Activated CD4-positive, alpha-beta T cell treated with anti-CD3 and anti-CD28 coated beads for 36 hours (primary cell): ENCODE measurements around the gene NEDD4L. TPM values are rescaled to one million over a fixed set of nuclear protein-coding genes. Genes with fewer than 3 reads are reported as not detected.

ENCODE experiments used
- ATAC-seq: fragments of 200-7000 bp; cut with Tn5 transposase; one replicate; pipeline ENCODE4 v1.10.0; 2021; ENCODE audit warnings: mild to moderate bottlenecking, moderate library complexity
- CTCF ChIA-PET: fragments of 350-600 bp; sonication (Branson Sonifier 250); formaldehyde crosslinking; loops from one replicate; lab custom pipeline; 2021; ENCODE audit warnings: antibody characterized with exemption; lab: Charles Lee
- POLR2A ChIA-PET: fragments of 350-600 bp; sonication (Branson Sonifier 250); formaldehyde crosslinking; loops from one replicate; lab custom pipeline; 2021; ENCODE audit warnings: antibody characterized with exemption, inconsistent platforms; lab: Charles Lee
- DNase-seq: peaks from one replicate; pipeline ENCODE4 v3.0.0-alpha.2; 2020
- H3K27ac Mint-ChIP-seq: one replicate; pipeline ENCODE4 v1.8.0; 2021; ENCODE audit warnings: mixed read lengths
- H3K27me3 Mint-ChIP-seq: one replicate; pipeline ENCODE4 v1.8.0; 2021; ENCODE audit warnings: mixed read lengths
- H3K36me3 Mint-ChIP-seq: one replicate; pipeline ENCODE4 v1.8.0; 2021; ENCODE audit warnings: low read depth, mixed read lengths
- H3K4me1 Mint-ChIP-seq: one replicate; pipeline ENCODE4 v1.8.0; 2021; ENCODE audit warnings: mixed read lengths
- H3K4me3 Mint-ChIP-seq: one replicate; pipeline ENCODE4 v1.8.0; 2021; ENCODE audit warnings: mild to moderate bottlenecking, moderate library complexity, mixed read lengths
- H3K9me3 Mint-ChIP-seq: one replicate; pipeline ENCODE4 v1.8.0; 2021; ENCODE audit warnings: low read depth, mixed read lengths
- intact Hi-C, 2 experiments: fragments of 100-400 bp; cut with DNase I in 1 of 2; cut with micrococcal nuclease in 1 of 2; formaldehyde crosslinking; loops; one replicate each; pipeline versions ENCODE4 v1.14.2 to v1.15.1; 2022 to 2024; cut with DNase I, micrococcal nuclease
- total RNA-seq, 2 experiments: library from RNA; stranded (reverse); gene quantifications; one replicate each; pipeline ENCODE4 v1.2.3, GENCODE V29; 2021

The NEDD4L gene
- total RNA-seq, 2 experiments from 2014 or later = 6.4 to 6.8 TPM

DNA sequence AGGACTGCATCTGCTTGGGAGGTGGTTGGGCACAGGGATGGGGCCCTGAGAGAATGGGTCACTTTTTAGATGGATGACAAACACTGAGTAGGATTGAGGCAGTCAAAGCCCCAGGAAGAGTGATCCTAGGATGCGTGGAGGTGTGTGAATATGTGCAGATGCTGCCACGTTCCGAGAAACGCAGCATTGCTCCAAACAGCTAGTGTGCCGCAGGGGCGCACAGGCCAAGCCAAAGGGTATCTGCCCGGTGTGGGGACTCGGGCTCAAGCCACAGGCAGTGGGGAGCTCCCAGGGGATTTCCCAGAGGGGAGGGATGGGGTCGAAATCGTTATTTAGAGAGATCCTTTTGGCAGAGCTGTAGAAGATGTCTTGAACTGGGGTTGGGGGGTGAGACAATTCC, 310.8 kb downstream of the NEDD4L start:
- no peak for DNase-seq
- POLR2A ChIA-PET = no interaction called here
- CTCF ChIA-PET = interaction anchor here (1.3 kb wide), 1 partner anchor 12 kb away, joined by 3 read pairs; no protein-coding TSS in a partner anchor
- Mint-ChIP-seq H3K36me3 (no peaks in the 10 kb centered on the region), H3K27ac (no peak overlapping the region), H3K4me1 (no peaks in the 10 kb centered on the region), H3K27me3 (no peaks in the 10 kb centered on the region), H3K9me3 (no peaks in the 10 kb centered on the region), H3K4me3 (no peak overlapping the region)
- no peak for ATAC-seq
- intact Hi-C loops = no loop called here

DNA sequence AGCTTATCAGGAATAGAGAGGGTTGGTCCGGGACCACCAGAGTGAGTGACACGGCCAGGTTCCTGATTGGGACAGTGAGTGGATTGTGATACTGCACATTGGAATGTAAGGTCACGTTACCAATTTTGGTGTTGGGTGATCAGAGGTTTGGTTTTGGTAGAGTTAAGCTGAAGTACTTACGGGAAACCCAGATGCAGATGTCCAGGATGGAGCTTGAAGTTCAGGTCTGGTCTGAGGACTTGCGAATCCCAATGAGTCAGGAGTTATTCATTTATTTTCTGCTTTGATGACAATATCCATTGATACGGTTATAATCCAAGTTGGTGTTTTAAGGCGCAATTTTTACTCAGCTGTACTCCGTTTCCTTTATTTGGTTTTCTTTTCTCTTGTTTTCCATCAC, 311.2 kb downstream of the NEDD4L start:
- H3K27me3 Mint-ChIP-seq = no peaks in the 10 kb centered on the region
- intact Hi-C loops = no loop called here
- H3K27ac Mint-ChIP-seq = no peak overlapping the region
- ATAC-seq (no peak), DNase-seq (no peak)
- H3K4me1 Mint-ChIP-seq = no peaks in the 10 kb centered on the region
- ChIA-PET CTCF (interaction anchor here (0.8 to 1.3 kb wide), 2 partner anchors 8 to 13 kb away, joined by 3 to 4 read pairs; no protein-coding TSS in a partner anchor), POLR2A (no interaction called here)
- H3K36me3 Mint-ChIP-seq = no peaks in the 10 kb centered on the region
- no peak overlapping the region for H3K4me3 Mint-ChIP-seq
- H3K9me3 Mint-ChIP-seq = no peaks in the 10 kb centered on the region

DNA sequence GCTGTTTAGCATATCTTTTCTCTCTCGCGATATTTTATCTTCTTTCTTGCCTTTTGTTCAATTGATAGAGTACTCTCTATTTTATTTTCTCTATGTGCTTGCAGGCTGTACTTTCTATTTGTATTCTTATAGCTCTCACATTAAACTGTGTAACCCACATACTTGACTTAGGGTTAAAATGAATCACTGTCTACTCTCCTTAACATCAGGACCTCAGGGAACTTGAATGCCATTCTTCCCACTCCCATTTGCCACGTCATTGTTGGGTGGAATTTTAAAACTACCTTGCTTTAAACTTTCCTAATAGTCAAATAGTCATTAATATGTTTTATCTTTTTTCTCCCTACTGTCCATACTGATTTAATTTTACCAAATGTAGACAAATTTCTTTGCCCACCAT, 315.2 kb downstream of the NEDD4L start:
- ATAC-seq = no peak
- no peaks in the 10 kb centered on the region for H3K36me3 Mint-ChIP-seq
- ChIA-PET CTCF (no interaction called here), POLR2A (no interaction called here)
- no peaks in the 10 kb centered on the region for H3K27me3 Mint-ChIP-seq
- DNase-seq = no peak
- intact Hi-C loops = no loop called here
- H3K4me1 Mint-ChIP-seq = peaks cover 5% of the 10 kb centered on the region
- H3K4me3 Mint-ChIP-seq = no peak overlapping the region
- H3K27ac Mint-ChIP-seq = no peak overlapping the region
- no peaks in the 10 kb centered on the region for H3K9me3 Mint-ChIP-seq

DNA sequence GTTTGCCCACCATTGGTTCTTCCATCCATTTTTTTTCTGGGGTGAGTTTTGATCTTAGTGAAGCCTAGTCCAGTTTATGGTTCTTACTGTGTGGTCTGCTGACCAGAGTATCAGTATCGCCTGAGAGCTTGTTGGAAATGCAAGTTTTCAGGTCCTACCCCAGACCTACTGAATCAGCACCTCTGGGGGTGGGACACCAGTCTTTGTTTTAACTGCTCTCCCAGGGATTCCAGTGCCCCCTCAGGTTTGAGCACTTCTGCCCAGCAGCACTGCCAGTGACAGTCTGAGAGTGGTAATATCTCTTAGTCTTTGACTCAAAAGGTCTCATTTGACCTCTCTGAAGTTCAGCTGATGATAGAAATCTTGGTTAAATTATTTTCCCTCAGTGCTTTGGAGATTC, 315.6 kb downstream of the NEDD4L start:
- ChIA-PET CTCF (interaction anchor here (0.6 kb wide), 2 partner anchors 11 to 57 kb away, joined by 3 read pairs; no protein-coding TSS in a partner anchor), POLR2A (no interaction called here)
- Mint-ChIP-seq H3K4me1 (peaks cover 8% of the 10 kb centered on the region), H3K4me3 (no peak overlapping the region), H3K27ac (no peak overlapping the region), H3K36me3 (no peaks in the 10 kb centered on the region), H3K9me3 (no peaks in the 10 kb centered on the region), H3K27me3 (no peaks in the 10 kb centered on the region)
- intact Hi-C loops = no loop called here
- no peak for DNase-seq
- no peak for ATAC-seq

DNA sequence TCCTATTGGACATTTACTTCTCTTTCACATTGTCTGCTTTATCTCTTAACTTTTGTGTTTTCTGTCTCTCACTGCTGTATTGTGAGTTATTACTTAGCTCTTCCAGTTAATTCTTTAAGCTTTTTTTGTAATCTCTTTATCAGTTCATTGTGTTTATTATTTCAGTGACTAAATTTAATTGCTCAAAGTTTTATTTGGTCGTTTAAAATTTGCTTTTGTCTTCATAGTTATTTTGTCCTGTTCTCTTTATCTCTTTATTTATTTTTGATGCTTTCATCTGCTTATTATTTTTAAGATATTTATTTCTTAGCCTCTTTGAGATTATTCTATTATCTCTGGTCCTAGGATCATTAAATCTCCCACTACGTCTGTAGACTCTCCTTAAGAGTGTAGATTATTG, 316.3 kb downstream of the NEDD4L start:
- H3K4me1 Mint-ChIP-seq = peaks cover 11% of the 10 kb centered on the region
- CTCF ChIA-PET = interaction anchor here (0.6 kb wide), 2 partner anchors 11 to 56 kb away, joined by 3 read pairs; no protein-coding TSS in a partner anchor
- POLR2A ChIA-PET = no interaction called here
- intact Hi-C loops = no loop called here
- no peaks in the 10 kb centered on the region for H3K36me3 Mint-ChIP-seq
- no peaks in the 10 kb centered on the region for H3K9me3 Mint-ChIP-seq
- no peak overlapping the region for H3K4me3 Mint-ChIP-seq
- H3K27ac Mint-ChIP-seq = no peak overlapping the region
- ATAC-seq (no peak), DNase-seq (no peak)
- no peaks in the 10 kb centered on the region for H3K27me3 Mint-ChIP-seq

DNA sequence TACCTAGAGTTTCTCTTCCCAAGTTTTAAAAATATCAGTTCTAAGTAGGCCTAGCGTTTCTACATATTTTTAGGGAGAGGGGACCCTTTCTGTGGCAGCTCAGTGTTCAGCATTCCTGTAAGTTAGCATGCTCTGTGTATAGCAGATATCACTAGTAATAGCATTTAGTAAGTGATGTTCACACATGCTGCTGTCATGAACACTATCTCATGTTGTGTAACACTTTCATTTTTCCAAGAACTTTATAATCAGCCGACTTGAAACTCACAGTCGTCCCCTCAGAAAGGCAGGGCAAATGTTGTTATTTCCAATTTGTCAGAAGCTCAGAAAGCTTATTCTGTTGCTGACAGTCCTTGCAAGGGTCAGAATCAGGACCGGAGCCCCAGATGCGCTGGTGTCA, 317.2 kb downstream of the NEDD4L start:
- DNase-seq (no peak), ATAC-seq (no peak)
- ChIA-PET CTCF (interaction anchor here (0.5 to 1.4 kb wide), 3 partner anchors 26 to 238 kb away, joined by 3 to 4 read pairs (median 3); no protein-coding TSS in a partner anchor), POLR2A (no interaction called here)
- no peak overlapping the region for H3K27ac Mint-ChIP-seq
- H3K9me3 Mint-ChIP-seq = no peaks in the 10 kb centered on the region
- H3K4me3 Mint-ChIP-seq = no peak overlapping the region
- no peaks in the 10 kb centered on the region for H3K27me3 Mint-ChIP-seq
- peaks cover 11% of the 10 kb centered on the region for H3K4me1 Mint-ChIP-seq
- H3K36me3 Mint-ChIP-seq = no peaks in the 10 kb centered on the region
- intact Hi-C loops = no loop called here

DNA sequence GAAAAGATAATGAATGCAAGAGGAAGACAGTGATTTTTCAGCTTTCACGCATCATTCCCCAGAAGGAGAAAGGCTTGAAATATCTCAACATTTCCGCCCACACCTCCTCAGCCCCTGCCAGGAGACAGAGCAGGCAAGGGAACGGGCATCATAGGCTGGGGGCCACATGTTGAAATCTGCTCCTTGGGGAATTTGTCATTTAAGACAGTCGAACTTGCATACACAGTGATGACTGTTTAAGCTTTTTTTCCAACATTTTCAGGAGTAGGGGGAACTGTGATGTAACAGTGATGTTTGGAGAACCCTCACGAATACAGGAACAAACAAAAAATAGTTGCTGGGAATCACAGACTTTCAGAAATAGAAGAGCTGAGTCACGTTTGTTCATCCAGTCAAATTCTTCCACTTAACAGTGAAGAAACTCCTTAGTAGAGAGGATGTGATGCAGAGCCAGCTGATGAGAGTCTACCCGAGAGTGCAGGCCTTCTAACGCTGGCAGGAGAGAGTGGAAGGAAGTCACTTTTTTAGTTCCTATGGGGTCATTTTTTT, 318.1 kb downstream of the NEDD4L start:
- ChIA-PET POLR2A (interaction anchor here (0.7 kb wide), 1 partner anchor 136 kb away, joined by 3 read pairs; no protein-coding TSS in a partner anchor), CTCF (interaction anchor here (1.1 to 1.4 kb wide), 2 partner anchors 25 to 167 kb away, joined by 3 to 4 read pairs; no protein-coding TSS in a partner anchor)
- ATAC-seq (no peak), DNase-seq (no peak)
- H3K27me3 Mint-ChIP-seq = no peaks in the 10 kb centered on the region
- no peak overlapping the region for H3K27ac Mint-ChIP-seq
- H3K36me3 Mint-ChIP-seq = no peaks in the 10 kb centered on the region
- H3K4me1 Mint-ChIP-seq = peaks cover 11% of the 10 kb centered on the region
- H3K4me3 Mint-ChIP-seq = no peak overlapping the region
- intact Hi-C loops = no loop called here
- no peaks in the 10 kb centered on the region for H3K9me3 Mint-ChIP-seq

DNA sequence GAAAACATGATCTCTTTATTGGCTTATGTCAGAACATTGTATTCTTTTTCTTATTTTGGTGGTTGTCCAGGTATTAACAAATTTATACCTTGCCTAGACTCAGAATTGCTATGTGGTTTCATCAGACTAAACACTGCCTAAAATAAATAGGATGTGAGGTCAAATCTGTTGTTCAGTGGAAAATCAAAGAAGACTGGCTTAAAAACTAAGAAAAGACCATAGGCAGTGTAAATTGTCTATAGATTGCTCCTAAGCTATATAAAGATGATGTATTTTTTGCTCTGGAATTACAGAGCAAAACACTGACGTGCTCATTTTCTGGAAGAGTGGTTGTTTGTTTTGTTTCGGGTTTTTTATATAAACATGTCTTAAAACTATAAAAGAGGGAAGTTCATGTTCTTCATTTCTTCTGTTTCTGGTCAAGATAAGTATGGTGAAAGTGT, 318.8 kb downstream of the NEDD4L start:
- Mint-ChIP-seq H3K27ac (no peak overlapping the region), H3K9me3 (no peaks in the 10 kb centered on the region), H3K4me1 (peaks cover 11% of the 10 kb centered on the region), H3K36me3 (no peaks in the 10 kb centered on the region), H3K4me3 (no peak overlapping the region), H3K27me3 (no peaks in the 10 kb centered on the region)
- ChIA-PET CTCF (no interaction called here), POLR2A (no interaction called here)
- intact Hi-C loops = no loop called here
- DNase-seq (no peak), ATAC-seq (no peak)

DNA sequence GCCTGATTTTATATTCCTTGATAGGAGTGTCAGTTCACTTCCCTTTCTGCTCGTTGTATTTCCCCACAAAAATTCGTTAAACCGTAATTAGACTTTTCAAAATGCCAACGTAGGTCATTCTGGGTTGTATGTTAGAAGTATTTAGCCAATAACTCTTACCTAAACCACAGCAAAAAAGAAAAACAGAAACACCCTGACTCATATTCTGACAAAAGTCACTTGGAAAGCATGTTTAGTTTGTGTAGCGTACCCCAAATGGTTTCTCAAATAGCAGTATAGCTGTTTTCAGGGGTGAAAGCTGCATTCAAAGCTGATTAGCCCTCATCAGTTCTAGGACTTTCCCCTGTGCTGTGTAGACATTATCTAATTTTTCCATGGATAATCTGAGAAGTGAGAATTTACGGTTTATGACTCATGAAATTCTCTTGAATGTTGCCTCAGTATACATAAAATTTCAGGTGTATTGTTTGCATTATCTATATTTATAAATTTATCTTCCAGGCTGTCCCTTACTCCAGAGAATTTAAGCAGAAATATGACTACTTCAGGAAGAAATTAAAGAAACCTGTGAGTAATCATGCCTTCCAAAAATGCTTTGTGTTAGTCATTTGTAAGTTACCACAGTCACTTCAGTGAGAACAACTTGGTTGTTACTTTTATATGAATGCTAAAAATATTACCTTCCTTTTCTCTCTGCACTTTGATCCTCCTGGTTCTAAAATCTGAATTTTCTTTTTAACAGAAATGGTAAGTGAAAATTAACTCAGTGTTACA, 319.9 kb downstream of the NEDD4L start:
- ATAC-seq = peak; percentile 30
- H3K36me3 Mint-ChIP-seq = no peaks in the 10 kb centered on the region
- POLR2A ChIA-PET = no interaction called here

DNA sequence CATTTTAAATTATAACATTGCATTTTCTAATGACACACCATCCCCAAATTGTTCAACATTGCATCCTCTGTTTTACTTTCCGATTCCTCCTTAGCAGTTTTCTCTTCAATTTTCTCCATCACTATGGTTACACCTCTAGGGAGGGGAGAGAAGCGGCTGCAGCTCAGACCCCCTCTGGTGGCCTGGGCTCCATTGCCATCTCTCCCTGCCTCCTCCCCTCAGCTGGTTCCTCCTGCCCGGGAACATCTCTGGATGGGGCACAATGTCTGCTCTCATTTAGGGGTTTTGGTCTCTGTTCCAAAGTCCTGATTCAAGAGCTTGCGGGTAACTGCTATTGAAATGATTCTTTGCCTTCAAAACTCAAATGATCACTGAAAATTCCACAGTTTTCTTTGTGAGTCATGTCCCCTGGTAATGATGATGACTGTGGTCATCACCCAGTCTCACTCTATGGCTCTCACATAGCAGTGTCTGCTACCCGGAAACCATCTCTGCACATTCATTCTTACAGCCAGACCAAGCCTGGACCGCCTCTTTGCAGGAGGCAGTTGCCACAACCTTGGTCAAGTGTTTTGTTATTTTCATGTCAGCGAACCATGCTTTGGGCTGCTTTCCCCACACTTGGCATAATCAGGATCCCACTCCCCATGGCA, 321.0 kb downstream of the NEDD4L start:
- intact Hi-C loops = no loop called here
- no peak overlapping the region for H3K27ac Mint-ChIP-seq

More for the DNA sequence above, 319.9 kb downstream of the NEDD4L start:
- no peak for DNase-seq
- Mint-ChIP-seq H3K4me1 (peaks cover 11% of the 10 kb centered on the region), H3K27ac (no peak overlapping the region), H3K27me3 (no peaks in the 10 kb centered on the region), H3K9me3 (no peaks in the 10 kb centered on the region), H3K4me3 (no peak overlapping the region)
- intact Hi-C loops = no loop called here
- CTCF ChIA-PET = no interaction called here

DNA sequence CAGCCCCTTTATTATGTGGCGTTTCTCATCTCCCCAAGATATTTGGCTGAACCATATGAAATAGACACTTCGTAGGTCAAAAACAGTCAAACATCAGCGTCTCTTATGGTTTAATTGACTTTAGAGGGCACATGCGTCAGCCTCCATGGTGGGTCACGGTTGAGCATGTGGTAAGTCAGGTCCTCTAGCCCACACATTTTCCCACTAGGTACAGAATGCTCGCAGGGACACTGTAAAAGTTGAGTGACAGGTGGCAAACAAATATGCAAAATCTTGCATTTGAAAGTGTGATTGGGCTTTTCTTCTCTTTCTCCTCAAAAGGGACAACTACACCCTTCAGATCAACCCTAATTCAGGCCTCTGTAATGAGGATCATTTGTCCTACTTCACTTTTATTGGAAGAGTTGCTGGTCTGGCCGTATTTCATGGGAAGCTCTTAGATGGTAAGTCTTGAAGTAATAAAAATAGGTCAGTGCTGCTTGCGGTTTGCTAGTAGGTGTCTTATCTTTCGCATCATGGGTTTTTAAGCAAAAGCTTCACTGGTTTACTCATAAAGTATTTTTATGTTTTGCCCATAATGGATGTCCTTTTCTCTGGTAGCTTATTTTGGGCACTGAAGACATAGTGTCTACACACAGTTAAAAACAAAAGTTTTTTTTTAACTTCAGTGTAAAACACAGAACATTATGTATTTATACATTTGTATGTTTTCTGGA, 323.6 kb downstream of the NEDD4L start:
- no peak overlapping the region for H3K4me3 Mint-ChIP-seq
- CTCF ChIA-PET = interaction anchor here (1.0 kb wide), 1 partner anchor 22 kb away, joined by 3 read pairs; no protein-coding TSS in a partner anchor
- H3K27me3 Mint-ChIP-seq = no peaks in the 10 kb centered on the region
- peaks cover 11% of the 10 kb centered on the region for H3K4me1 Mint-ChIP-seq
- no peak for ATAC-seq
- intact Hi-C loops = no loop called here
- POLR2A ChIA-PET = no interaction called here
- H3K27ac Mint-ChIP-seq = no peak overlapping the region
- H3K36me3 Mint-ChIP-seq = no peaks in the 10 kb centered on the region
- no peaks in the 10 kb centered on the region for H3K9me3 Mint-ChIP-seq
- no peak for DNase-seq

More for the DNA sequence above, 321.0 kb downstream of the NEDD4L start:
- Mint-ChIP-seq H3K4me3 (no peak overlapping the region), H3K9me3 (no peaks in the 10 kb centered on the region), H3K4me1 (peaks cover 11% of the 10 kb centered on the region), H3K36me3 (no peaks in the 10 kb centered on the region), H3K27me3 (no peaks in the 10 kb centered on the region)
- ATAC-seq (no peak), DNase-seq (no peak)
- CTCF ChIA-PET = no interaction called here
- POLR2A ChIA-PET = no interaction called here
